A673 (cell line): Measurements from ENCODE around the gene HYDIN. TPM values are rescaled to one million over a fixed set of nuclear protein-coding genes. Genes with fewer than 3 reads are reported as not detected.
A peak's percentile ranks its signal among the peaks of the same experiment; 100 is the strongest.

ENCODE experiments used
- BruUV-seq: library from RNA; stranded (reverse); fragments of 400-500 nt; replicated peaks from 2 replicates; lab custom pipeline; 2021; lab: Mats Ljungman, UMichigan
- CTCF ChIA-PET: fragments of 300-600 bp; sonication (Branson Sonifier 250); formaldehyde crosslinking; loops from one replicate; lab custom pipeline; 2022; ENCODE audit warnings: antibody characterized with exemption; lab: Charles Lee
- POLR2A ChIA-PET: fragments of 300-600 bp; sonication (Branson Sonifier 250); formaldehyde crosslinking; loops from one replicate; lab custom pipeline; 2022; ENCODE audit warnings: antibody characterized with exemption; ENCODE audit not compliant: low non-redundant PET; lab: Charles Lee
- DNase-seq: peaks from one replicate; pipeline ENCODE4 v3.0.0-alpha.2; 2015; ENCODE audit warnings: low spot score
- H3K27ac ChIP-seq: fragments of 200-600 bp; sonication (generic); 2 replicates; pipeline ENCODE4 v1.5.1; 2016; ENCODE audit warnings: mixed run types, low read depth, mild to moderate bottlenecking, mixed read lengths, antibody characterized with exemption, low read length; ENCODE audit not compliant: poor library complexity, severe bottlenecking
- H3K27me3 ChIP-seq: fragments of 200-600 bp; sonication (generic); replicated peaks from 2 replicates; pipeline ENCODE4 v1.6.1; 2017; ENCODE audit warnings: mixed run types, low read depth, mild to moderate bottlenecking, mixed read lengths, antibody characterized with exemption, low read length; ENCODE audit not compliant: insufficient read depth, poor library complexity
- H3K36me3 ChIP-seq: fragments of 200-600 bp; sonication (generic); 2 replicates; pipeline ENCODE4 v1.6.1; 2016; ENCODE audit warnings: mixed run types, mild to moderate bottlenecking, mixed read lengths, antibody characterized with exemption, low read length; ENCODE audit not compliant: insufficient read depth, poor library complexity, severe bottlenecking
- H3K4me1 ChIP-seq: fragments of 200-600 bp; sonication (generic); 2 replicates; pipeline ENCODE4 v1.6.1; 2017; ENCODE audit warnings: mixed run types, mild to moderate bottlenecking, mixed read lengths, antibody characterized with exemption, low read length; ENCODE audit not compliant: insufficient read depth, poor library complexity, severe bottlenecking
- H3K4me3 ChIP-seq: fragments of 200-600 bp; sonication (generic); 2 replicates; pipeline ENCODE4 v1.5.1; 2016; ENCODE audit warnings: low read depth, mixed run types, mild to moderate bottlenecking, mixed read lengths, low read length; ENCODE audit not compliant: poor library complexity, severe bottlenecking
- H3K9me3 ChIP-seq: fragments of 200-600 bp; sonication (generic); 2 replicates; pipeline ENCODE4 v1.6.1; 2016; ENCODE audit warnings: mixed run types, low read depth, mild to moderate bottlenecking, mixed read lengths, antibody characterized with exemption, low read length; ENCODE audit not compliant: poor library complexity, severe bottlenecking
- EZH2 ChIP-seq: fragments of 200-600 bp; sonication (generic); IDR thresholded peaks from 2 replicates; pipeline ENCODE4 v1.6.1; 2017; ENCODE audit warnings: borderline replicate concordance, low read depth, mild to moderate bottlenecking, mixed read lengths, antibody characterized with exemption, low read length; ENCODE audit not compliant: poor library complexity, severe bottlenecking
- intact Hi-C: fragments of 100-400 bp; cut with micrococcal nuclease; formaldehyde crosslinking; loops from one replicate; pipeline ENCODE4 v1.10.0; 2022; ENCODE audit not compliant: unreplicated experiment
- total RNA-seq: library from RNA; stranded (reverse); gene quantifications from 2 replicates; pipeline ENCODE4 v1.2.3, GENCODE V29; 2021
- TF ChIP-seq, protein P1 (sequence below): fragments of 300-800, 200-600 bp; sonication (generic); conservative IDR thresholded peaks from 2 replicates; pipeline ENCODE4 v1.5.1; 2017; ENCODE audit warnings: low read depth, mild to moderate bottlenecking, antibody characterized with exemption, low read length, moderate library complexity, mixed read lengths

HYDIN gene
- total RNA-seq, 1 experiment from 2014 or later: not detected

DNA sequence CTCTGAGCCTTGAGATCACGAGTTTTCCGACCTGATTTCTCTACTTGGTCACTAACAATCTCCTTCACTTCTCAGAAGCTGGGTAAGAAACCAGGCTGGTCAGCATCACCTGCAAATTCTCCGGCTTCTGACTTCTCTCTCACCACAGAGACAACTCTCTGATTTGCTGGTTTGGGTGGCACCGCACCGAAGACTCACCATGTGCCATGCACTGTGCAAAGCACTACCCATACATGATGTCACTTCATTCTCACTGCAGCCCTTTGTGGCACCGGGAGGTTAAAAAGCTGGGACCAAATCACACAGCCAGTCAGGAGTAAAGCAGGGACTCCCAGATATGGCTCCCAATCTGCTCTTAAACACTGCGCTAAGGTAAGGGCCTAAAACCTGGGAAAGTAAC, 430.2 kb downstream of the HYDIN start:
- ChIA-PET CTCF (no interaction called here), POLR2A (no interaction called here)
- BruUV-seq: no TSS peak
- Histone ChIP-seq H3K27ac (peak overlapping the region; percentile 67), H3K4me3 (peak overlapping the region; percentile 81), H3K27me3 (peaks cover 7% of the 10 kb centered on the region), H3K36me3 (no peaks in the 10 kb centered on the region), H3K9me3 (no peaks in the 10 kb centered on the region), H3K4me1 (peaks cover 8% of the 10 kb centered on the region)
- TF ChIP-seq EZH2: no peak
- intact Hi-C loops: no loop called here
- DNase-seq: no peak

DNA sequence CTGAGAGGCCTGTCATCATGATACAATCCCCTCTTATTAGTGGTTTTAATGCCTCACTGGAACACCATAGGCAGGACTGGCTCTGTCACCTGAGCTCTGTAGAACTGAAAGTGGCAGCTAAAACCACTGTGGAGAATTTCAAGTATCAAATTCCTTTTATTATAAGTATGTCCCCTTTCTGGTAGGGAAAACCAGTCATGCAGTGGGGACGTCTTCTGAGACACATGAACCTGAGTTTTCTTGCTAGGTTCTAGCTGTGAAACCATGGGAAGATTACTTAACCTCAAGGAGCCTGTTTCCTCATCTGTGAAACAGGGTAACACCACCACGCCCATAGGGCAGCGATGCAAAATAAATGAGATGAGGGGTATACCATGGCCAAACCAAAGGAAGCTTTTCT, 434.2 kb downstream of the HYDIN start:
- intact Hi-C loops: no loop called here
- DNase-seq: no peak
- BruUV-seq: no TSS peak
- no peaks in the 10 kb centered on the region for H3K9me3 ChIP-seq
- no peak for TF ChIP-seq EZH2
- TF ChIP-seq, protein P1, sequence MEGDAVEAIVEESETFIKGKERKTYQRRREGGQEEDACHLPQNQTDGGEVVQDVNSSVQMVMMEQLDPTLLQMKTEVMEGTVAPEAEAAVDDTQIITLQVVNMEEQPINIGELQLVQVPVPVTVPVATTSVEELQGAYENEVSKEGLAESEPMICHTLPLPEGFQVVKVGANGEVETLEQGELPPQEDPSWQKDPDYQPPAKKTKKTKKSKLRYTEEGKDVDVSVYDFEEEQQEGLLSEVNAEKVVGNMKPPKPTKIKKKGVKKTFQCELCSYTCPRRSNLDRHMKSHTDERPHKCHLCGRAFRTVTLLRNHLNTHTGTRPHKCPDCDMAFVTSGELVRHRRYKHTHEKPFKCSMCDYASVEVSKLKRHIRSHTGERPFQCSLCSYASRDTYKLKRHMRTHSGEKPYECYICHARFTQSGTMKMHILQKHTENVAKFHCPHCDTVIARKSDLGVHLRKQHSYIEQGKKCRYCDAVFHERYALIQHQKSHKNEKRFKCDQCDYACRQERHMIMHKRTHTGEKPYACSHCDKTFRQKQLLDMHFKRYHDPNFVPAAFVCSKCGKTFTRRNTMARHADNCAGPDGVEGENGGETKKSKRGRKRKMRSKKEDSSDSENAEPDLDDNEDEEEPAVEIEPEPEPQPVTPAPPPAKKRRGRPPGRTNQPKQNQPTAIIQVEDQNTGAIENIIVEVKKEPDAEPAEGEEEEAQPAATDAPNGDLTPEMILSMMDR: no peak
- CTCF ChIA-PET: no interaction called here
- H3K4me1 ChIP-seq: peaks cover 8% of the 10 kb centered on the region
- no peak overlapping the region for H3K27ac ChIP-seq
- H3K4me3 ChIP-seq: no peak overlapping the region
- POLR2A ChIA-PET: no interaction called here
- H3K36me3 ChIP-seq: no peaks in the 10 kb centered on the region
- H3K27me3 ChIP-seq: no peaks in the 10 kb centered on the region

DNA sequence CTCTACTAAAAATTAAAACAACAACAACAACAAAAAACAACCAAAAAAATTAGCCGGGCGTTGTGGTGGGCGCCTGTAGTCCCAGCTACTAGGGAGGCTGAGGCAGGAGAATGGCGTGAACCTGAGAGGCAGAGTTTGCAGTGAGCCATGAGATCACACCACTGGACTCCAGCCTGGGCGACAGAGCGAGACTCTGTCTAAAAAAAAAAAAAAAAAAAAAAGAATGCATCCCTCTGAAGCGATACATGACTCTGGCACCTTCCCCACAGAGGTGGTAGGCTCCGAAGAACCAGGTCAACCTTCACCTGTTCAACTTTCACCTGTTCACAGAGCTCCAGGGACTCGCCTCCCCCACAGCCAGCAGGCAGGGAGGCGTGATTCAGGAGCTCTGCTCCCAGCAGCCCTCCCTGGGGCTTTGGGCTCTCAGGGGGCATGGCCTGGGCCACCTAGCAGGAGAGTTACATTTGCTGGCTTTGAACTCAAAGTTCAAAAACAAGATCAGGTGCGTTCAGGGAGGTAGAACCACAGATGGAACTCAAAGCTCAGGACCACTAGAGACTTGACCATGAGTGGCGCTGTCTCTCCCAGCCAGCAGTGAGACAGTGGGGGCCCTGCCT, 435.1 kb downstream of the HYDIN start:
- ChIA-PET POLR2A (no interaction called here), CTCF (no interaction called here)
- TF ChIP-seq, protein P1: no peak
- TF ChIP-seq EZH2: no peak
- Histone ChIP-seq H3K4me1 (peaks cover 8% of the 10 kb centered on the region), H3K36me3 (no peaks in the 10 kb centered on the region), H3K9me3 (no peaks in the 10 kb centered on the region), H3K27me3 (no peaks in the 10 kb centered on the region), H3K4me3 (no peak overlapping the region), H3K27ac (no peak overlapping the region)
- no peak for DNase-seq
- intact Hi-C loops: no loop called here
- no TSS peak for BruUV-seq
